Glutamatergic neuron (in vitro differentiated cells): ENCODE data around the gene IL36B. TPM values are rescaled to one million over a fixed set of nuclear protein-coding genes. Genes with fewer than 3 reads are reported as not detected.

Experiments
- DNase-seq: peaks from one replicate; pipeline ENCODE4 v3.0.0; 2022
- H3K27ac Mint-ChIP-seq: one replicate; pipeline ENCODE4 v1.8.0; 2020; ENCODE audit warnings: mild to moderate bottlenecking, mixed read lengths, inconsistent platforms; ENCODE audit not compliant: unreplicated experiment
- H3K27me3 Mint-ChIP-seq: one replicate; pipeline ENCODE4 v1.8.0; 2020; ENCODE audit warnings: mild to moderate bottlenecking, moderate library complexity, mixed read lengths, inconsistent platforms; ENCODE audit not compliant: unreplicated experiment
- H3K36me3 Mint-ChIP-seq: one replicate; pipeline ENCODE4 v1.8.0; 2020; ENCODE audit warnings: mild to moderate bottlenecking, mixed read lengths, inconsistent platforms; ENCODE audit not compliant: unreplicated experiment
- H3K4me1 Mint-ChIP-seq: one replicate; pipeline ENCODE4 v1.8.0; 2020; ENCODE audit warnings: mild to moderate bottlenecking, low read depth, mixed read lengths, inconsistent platforms; ENCODE audit not compliant: unreplicated experiment
- H3K4me3 Mint-ChIP-seq: one replicate; pipeline ENCODE4 v1.8.0; 2020; ENCODE audit warnings: mild to moderate bottlenecking, mixed read lengths, inconsistent platforms; ENCODE audit not compliant: unreplicated experiment
- H3K9me3 Mint-ChIP-seq: one replicate; pipeline ENCODE4 v1.8.0; 2020; ENCODE audit warnings: mild to moderate bottlenecking, moderate library complexity, mixed read lengths, inconsistent platforms; ENCODE audit not compliant: unreplicated experiment
- CTCF ChIP-seq: fragments of 200-600 bp; sonication (generic); IDR thresholded peaks from one replicate; pipeline ENCODE4 v1.5.0; 2021; ENCODE audit not compliant: partially characterized antibody, unreplicated experiment
- total RNA-seq: library from RNA; stranded (reverse); fragmentation: NEBNext Ultra II Directional; extraction: Animal tissue kit (Norgen Biotek cat#: 25700); gene quantifications from one replicate; pipeline ENCODE4 v1.2.1, GENCODE V29; 2021; ENCODE audit not compliant: unreplicated experiment

Gene IL36B
- total RNA-seq, 1 donor from 2014 or later: not detected

GRCh38 chr2:112997151-112997550 lies 55.5 kb downstream of the IL36B start:
- Mint-ChIP-seq H3K4me1 (no peaks in the 10 kb centered on the region), H3K27ac (no peak overlapping the region), H3K36me3 (peaks cover 5% of the 10 kb centered on the region), H3K9me3 (peaks cover 11% of the 10 kb centered on the region), H3K27me3 (no peaks in the 10 kb centered on the region), H3K4me3 (no peak overlapping the region)
- no peak for TF ChIP-seq CTCF
- no peak for DNase-seq

- peaks cover 5% of the 10 kb centered on the region for H3K36me3 Mint-ChIP-seq
These were observed 56.0 kb downstream of the IL36B start for GRCh38 chr2:112996635-112997034.

GRCh38 chr2:112995346-112995920 lies 57.2 kb downstream of the IL36B start:
- Mint-ChIP-seq H3K27me3 (no peaks in the 10 kb centered on the region), H3K9me3 (peaks cover 2% of the 10 kb centered on the region), H3K27ac (no peak overlapping the region), H3K36me3 (peaks cover 5% of the 10 kb centered on the region), H3K4me1 (no peaks in the 10 kb centered on the region), H3K4me3 (no peak overlapping the region)
- TF ChIP-seq CTCF: no peak
- no peak for DNase-seq

More at GRCh38 chr2:112996635-112997034, 56.0 kb downstream of the IL36B start:
- Mint-ChIP-seq H3K27me3 (no peaks in the 10 kb centered on the region), H3K4me1 (no peaks in the 10 kb centered on the region), H3K27ac (no peak overlapping the region), H3K4me3 (no peak overlapping the region), H3K9me3 (peaks cover 11% of the 10 kb centered on the region)
- TF ChIP-seq CTCF: no peak
- no peak for DNase-seq

DNA sequence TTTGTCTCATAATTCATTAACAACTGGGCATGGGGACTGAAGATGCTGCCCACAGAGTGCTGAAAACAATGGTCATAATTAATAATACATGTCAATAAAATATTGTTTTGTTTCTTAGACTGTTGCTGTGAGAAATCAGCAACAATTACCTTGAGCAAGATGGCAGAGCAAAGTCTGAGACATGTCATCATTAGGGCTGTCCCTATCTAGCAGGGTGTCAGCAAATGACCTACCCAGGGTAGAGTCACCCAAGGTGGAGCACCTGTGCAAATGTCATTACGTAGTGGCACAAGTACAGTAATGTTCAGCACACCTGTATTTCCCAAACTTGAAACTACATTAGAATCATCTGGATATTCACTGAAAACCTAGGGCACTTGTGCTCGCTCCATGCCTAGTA lies 58.0 kb downstream of the IL36B start:
- H3K4me1 Mint-ChIP-seq: no peaks in the 10 kb centered on the region
- H3K27ac Mint-ChIP-seq: no peak overlapping the region
- peaks cover 2% of the 10 kb centered on the region for H3K9me3 Mint-ChIP-seq
- H3K4me3 Mint-ChIP-seq: no peak overlapping the region
- TF ChIP-seq CTCF: no peak
- peaks cover 4% of the 10 kb centered on the region for H3K36me3 Mint-ChIP-seq
- H3K27me3 Mint-ChIP-seq: no peaks in the 10 kb centered on the region
- no peak for DNase-seq

DNA sequence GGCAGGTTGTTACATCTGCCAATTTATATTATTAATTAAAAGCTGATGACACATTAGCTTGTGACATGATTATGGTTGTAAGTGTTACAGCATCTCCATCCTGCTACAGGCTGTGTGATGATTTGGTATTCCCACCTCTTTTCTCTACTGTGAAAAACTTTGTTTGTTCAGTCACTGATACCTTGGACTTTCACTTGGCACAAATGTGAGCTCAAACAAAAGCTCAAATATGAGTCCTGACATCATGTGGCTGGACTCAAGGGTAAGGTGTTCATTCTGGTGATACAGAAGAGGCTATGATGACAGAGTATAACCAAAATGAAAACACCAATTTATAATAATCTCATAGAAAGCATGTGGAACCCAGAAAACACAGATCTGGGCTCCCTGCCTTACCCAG lies 58.8 kb downstream of the IL36B start:
- no peak for DNase-seq
- Mint-ChIP-seq H3K4me3 (no peak overlapping the region), H3K9me3 (peaks cover 4% of the 10 kb centered on the region), H3K36me3 (no peaks in the 10 kb centered on the region), H3K4me1 (no peaks in the 10 kb centered on the region), H3K27me3 (no peaks in the 10 kb centered on the region), H3K27ac (no peak overlapping the region)
- no peak for TF ChIP-seq CTCF
